Measurements from ENCODE around the gene STK11.

Gene STK11

GRCh38 chr19:1260749-1261537, 55.4 kb downstream of the STK11 start:
- peak; percentile 87 for DNase-seq (ENCODE audit: low read depth, low spot score)

- no peak for DNase-seq (ENCODE audit: low read depth, low spot score)
Observed at GRCh38 chr19:1261538-1261797, 55.9 kb downstream of the STK11 start.

DNA sequence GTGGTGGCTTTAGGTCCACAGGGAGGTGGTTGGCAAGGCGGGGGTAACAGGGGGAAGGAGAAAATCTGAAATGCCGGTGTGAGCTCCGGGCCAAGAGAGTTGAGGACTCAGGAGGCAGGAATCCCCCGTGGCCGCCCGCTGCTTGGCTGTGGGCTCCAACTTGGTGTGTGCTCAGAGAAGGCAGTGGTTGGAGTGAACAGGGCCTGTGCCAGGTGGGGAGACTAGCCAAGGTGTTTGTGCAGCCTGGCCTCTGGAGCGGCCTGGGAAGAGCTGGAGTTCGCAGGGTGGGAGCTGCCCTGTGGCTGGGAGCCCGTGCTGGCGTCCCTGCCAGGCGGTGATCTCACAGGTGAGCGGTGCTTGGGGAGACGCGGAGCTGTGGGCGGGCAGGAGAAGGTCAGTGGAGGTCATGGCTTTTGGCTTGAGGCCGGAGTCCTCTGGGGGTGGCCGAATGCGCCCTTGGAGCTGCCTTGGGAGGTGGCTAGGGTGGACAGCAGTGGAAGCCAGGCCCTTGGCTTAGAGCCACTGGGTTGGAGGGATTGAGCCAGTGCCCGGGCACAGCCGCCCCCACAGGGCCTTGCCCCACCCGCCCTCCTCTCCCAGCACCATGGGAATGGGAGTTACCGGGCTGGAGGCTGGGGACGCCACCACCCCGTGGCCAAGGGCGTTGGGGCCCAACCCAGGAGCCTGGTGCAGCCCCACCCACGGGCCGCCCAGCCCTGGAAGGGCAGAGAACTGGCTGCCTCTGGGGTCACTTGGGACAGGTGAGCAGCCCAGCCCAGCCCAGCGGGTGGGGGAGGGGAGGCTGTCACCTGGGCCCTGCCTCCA, 56.4 kb downstream of the STK11 start:
- no peak for DNase-seq (ENCODE audit: low read depth, low spot score)

DNA sequence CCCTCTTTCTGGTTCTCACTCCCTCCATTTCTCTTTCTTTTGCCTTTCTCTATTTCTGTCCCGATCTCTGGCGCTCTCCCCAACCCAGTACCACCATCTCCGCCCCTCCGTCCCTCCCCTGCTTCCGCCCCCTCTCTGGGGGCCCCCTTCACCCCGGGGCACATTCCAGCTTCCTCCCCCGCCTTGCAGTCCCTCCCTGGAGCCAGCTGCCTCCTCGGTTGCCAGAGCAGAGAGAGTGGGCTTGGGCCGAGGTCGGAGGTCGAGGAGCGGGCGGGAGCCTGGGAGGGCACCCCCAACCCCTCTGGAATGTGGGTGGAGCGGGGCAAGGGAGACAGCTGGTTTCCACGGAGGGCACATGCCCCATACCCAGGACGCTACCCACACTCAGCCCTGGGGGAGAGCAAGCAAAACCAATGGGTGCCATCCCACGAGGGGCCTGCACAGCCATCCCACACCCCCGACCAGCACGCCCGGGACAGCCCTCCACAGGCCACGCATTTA, 57.1 kb downstream of the STK11 start:
- DNase-seq (ENCODE audit: low read depth, low spot score): no peak

- no peak for DNase-seq (ENCODE audit: low read depth, low spot score)
Observed at GRCh38 chr19:1263188-1263587, 57.6 kb downstream of the STK11 start.

DNA sequence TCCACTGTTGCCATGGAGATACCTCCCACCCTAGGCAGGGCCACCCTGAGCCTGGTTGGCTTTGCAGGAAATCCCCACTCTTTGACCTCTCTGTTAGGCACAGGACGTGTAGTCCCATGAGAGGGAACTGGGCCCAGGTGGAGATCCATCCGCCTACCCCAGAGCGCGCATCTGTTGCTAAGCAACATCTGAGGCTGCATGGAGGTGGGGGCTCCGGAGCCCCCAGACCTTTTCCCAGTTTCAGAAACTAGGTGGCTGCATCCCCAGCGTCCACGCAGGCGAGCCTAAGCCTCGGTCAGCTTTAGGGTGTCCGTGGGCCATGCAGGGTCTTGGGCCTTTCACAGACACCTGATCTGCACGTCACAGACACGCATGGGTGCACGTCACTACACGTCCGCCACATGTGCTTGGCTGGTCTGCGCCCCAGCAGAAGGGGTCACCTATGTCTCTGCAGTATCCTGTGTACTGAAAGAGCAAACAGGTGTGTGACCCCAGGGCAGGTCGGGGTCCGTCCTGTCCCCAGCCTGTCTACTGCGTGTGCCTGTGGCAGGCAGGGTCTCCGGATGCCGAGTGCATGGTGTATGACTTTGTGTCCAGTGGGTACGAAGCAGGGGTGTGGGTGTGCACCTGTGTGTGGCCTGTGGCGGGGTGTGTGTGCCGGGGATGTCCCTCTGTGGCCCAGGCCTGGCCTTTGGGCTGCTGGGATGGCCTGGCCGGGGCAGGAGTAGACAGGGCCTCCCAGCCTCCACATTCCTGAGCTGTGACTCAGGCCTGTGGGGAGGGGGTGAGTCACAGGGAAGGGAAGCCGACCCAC, 59.4 kb downstream of the STK11 start:
- DNase-seq (ENCODE audit: low read depth, low spot score): no peak

DNA sequence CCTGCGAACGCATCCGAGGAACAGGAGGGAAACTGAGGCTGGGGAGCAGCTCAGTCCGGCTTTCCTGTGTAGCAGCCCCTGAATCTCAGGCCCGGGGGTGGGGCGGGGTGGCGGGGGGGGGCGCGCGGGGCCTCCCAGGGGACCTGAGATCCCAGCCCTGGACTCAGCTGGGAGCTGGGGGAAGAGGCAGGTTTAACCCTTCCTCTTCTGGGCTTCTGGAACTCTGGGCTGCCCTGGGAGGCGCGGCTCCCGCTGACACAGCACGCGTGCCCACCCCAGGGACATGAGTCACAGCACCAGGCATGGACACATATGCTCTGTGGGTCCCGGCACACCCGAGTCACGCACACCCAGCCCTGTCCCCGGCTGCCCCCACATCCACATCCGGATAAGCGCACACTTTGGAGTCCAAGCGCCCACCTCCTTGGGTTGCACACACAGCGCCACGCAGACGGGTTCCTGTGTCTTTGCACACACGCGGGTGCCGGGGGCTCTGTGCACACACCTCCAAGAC, 60.1 kb downstream of the STK11 start:
- no peak for DNase-seq (ENCODE audit: low read depth, low spot score)

DNA sequence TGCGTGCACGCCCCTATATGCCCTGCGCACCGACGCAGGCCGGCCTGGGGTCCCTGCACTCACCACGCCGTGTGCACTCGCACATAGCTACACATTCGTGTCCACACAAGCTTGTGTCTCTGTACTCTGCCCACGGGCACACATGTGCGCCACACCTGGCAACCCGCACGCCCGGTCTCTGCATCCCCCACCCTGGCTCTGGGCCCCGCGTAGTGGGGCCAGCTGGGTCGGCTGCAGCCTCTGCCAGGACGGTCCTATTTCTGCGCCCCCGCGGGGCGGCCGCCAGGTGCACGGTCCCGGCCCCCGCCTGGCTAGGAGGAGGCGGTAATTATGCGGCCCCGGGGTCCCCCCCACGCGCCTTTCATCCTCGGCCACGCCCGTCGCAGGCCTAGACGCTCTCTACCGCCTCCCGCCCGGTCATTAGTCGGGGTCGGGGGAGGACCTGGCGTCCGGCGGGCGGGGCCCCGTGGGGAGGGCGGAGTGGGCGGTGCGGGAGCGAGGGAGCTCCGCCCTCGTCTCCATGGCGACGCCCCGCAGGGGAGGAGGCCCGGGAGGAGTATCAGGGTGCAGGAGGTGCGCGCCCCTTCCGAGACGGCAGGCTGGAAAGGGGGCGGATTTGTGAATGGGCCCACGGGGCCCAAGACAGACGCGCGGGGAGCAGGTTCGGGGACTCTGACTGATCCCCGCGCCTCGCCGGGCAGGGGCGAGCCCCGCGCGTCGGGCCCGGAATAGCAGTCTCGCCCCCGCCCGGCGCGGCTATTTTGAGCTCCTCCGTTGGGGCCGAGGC, 60.7 kb downstream of the STK11 start:
- DNase-seq (ENCODE audit: low read depth, low spot score): no peak

- DNase-seq (ENCODE audit: low read depth, low spot score): no peak
Observed at GRCh38 chr19:1266916-1267476, 61.4 kb downstream of the STK11 start.

DNA sequence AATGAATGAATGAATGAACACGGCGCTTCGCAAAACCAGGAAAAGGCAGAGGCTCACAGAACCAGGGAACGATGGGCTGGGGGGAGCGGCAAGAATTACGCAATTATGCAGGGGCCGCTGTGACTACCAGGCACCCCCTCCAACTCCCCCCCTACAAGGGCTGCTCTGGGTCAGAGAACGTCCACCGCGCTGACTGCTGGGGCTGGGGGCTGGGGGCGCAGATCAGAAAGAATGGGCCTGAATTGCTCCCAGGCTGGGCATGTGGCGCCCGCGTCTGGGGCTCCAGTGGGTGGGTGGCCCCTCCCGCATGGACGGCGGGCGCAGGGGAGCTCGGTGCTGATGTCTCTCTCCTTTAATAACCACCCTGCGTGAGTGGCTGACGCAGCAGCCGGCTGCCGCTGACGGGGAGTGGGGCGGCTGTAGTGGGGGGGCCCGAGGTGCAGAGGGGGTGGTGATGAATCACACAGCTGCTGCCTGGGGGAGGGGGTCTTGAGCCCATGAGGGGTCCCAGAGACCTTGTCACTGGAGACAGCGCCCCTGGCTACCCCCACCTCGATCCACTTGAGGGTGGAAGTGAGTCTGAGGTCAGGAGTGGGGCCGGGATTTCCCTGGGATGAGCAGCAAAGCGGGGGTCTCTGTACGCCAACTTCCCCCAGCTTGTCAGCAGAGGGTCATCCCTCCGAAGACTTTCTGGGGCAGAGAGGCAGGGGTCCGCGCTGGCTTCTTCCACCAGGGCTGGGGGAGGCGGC, 62.1 kb downstream of the STK11 start:
- no peak for DNase-seq (ENCODE audit: low read depth, low spot score)

- no peak for DNase-seq (ENCODE audit: low read depth, low spot score)
Observed at GRCh38 chr19:1268226-1269064, 62.9 kb downstream of the STK11 start.

- peak; percentile 94 for DNase-seq (ENCODE audit: low read depth, low spot score)
Observed at GRCh38 chr19:1269065-1269477, 63.5 kb downstream of the STK11 start, which contains the start of gene CIRBP. CIRBP (plus strand) TSS chr19:1269332; CDS start chr19:1270934, 1,602 bp downstream.

- DNase-seq (ENCODE audit: low read depth, low spot score): no peak
Observed at GRCh38 chr19:1269478-1270212, 64.1 kb downstream of the STK11 start.

DNA sequence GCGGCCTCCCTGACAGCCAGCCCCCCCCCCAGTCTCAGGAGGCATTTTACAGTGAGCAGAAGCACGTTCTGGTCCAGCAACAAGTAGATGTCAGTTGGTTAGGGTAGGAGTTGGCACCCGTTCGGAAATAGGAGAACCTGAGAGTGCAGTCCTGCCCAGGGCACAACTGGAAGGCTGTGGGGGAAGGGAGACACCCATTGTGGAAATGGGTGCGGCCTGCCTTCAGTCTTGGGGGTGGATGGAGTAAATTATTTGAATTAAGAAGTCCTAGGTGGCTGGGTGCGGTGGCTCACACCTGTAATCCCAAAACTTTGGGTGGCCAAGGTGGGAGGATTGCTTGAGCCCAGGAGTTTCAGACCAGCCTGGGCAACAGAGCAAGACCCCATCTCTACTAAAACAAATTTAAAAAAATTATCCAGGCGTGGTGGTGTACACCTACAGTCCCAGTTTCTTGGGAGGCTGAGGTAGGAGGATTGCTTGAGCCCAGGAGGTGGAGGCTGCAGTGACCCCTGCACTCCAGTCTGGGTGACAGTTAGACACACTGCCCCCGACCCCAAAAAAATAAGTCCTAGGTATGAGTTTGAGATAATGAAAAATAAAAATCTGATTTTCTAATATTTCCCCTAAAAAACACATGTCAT, 64.8 kb downstream of the STK11 start:
- DNase-seq (ENCODE audit: low read depth, low spot score): no peak

DNA sequence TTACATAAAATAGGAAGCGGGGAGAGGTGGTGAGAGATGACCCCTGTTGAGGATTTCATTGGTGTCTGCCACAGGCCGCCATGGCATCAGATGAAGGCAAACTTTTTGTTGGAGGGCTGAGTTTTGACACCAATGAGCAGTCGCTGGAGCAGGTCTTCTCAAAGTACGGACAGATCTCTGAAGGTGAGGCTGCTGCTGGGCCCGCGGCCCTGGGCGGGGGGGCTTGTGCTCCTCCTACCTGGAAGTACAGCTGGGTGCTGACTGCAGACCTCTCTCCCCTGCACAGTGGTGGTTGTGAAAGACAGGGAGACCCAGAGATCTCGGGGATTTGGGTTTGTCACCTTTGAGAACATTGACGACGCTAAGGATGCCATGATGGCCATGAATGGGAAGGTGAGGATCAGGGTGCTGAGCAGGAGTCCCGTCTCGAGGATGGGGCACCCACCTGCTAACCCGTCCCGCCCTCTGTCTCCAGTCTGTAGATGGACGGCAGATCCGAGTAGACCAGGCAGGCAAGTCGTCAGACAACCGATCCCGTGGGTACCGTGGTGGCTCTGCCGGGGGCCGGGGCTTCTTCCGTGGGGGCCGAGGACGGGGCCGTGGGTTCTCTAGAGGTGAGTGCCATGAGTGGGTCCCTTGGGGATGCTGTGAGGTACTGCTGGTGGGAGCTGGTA, 65.4 kb downstream of the STK11 start:
- DNase-seq (ENCODE audit: low read depth, low spot score): no peak

DNA sequence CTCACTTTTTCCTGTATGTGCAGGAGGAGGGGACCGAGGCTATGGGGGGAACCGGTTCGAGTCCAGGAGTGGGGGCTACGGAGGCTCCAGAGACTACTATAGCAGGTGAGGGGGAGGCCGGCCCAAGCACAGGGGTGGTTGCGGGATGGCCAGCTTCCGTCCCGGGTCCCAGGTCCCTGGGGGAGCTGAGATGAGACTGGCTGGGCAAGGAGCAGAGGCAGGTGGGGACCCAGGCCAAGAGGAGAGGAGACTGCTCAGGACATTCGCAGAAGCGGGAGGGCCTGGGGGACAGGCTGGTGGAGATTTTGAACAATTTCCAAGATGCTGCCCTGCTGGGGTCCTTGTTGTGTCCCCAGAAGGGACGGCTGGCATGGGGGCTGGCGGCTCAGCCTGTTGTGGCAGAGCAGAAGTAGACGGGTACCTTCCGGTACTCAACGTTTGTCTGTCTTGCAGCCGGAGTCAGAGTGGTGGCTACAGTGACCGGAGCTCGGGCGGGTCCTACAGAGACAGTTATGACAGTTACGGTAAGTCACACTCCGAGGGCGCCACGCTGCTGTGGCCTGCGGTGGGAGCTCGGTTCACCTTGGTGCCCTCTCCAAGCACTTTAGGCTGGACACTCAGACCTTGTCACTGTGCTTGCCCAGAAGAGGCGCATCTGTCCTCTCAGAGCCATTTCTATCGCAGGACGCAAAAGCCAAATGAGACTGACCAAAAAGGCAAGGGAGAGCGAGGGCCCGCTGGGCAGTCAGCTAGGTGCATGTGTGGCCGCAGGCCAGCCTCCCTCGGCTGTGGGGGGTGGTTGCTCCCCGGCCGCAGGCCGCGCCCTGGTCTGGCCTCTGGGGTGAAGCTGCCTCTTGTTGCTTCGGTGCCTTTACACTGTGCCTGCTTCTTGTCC, 66.2 kb downstream of the STK11 start:
- no peak for DNase-seq (ENCODE audit: low read depth, low spot score)

Data from brain pericyte (primary cell).